ENCODE measurements around the gene RSPRY1.

- TF ChIP-seq, protein P1, sequence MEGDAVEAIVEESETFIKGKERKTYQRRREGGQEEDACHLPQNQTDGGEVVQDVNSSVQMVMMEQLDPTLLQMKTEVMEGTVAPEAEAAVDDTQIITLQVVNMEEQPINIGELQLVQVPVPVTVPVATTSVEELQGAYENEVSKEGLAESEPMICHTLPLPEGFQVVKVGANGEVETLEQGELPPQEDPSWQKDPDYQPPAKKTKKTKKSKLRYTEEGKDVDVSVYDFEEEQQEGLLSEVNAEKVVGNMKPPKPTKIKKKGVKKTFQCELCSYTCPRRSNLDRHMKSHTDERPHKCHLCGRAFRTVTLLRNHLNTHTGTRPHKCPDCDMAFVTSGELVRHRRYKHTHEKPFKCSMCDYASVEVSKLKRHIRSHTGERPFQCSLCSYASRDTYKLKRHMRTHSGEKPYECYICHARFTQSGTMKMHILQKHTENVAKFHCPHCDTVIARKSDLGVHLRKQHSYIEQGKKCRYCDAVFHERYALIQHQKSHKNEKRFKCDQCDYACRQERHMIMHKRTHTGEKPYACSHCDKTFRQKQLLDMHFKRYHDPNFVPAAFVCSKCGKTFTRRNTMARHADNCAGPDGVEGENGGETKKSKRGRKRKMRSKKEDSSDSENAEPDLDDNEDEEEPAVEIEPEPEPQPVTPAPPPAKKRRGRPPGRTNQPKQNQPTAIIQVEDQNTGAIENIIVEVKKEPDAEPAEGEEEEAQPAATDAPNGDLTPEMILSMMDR (conservative IDR thresholded peaks at IDR 0.05), result no peak
- no peak for TF ChIP-seq ZFX (IDR thresholded peaks at IDR 0.05)
These were observed 37.6 kb upstream of the RSPRY1 start for GRCh38 chr16:57148481-57148880.
